ENCODE results near the gene STAT3.
"Not testable (repeated sequence)": the region's sequence is repeated elsewhere in the genome, so short reads cannot be mapped to it uniquely, and the experiment has no call there.

The STAT3 gene

GRCh38 chr17:42276359-42276608 is 112.0 kb downstream of the STAT3 start, which contains the start of gene STAT5B:
Gene STAT5B, minus strand, starts transcription at chr17:42276391. Its CDS starts 44,264 bp downstream, at chr17:42232127.
- peak; percentile 28 for DNase-seq (ENCODE audit: low read depth)

- peak; percentile 14 for DNase-seq (ENCODE audit: low read depth)
Observed at GRCh38 chr17:42275527-42276358, 112.5 kb downstream of the STAT3 start.

GRCh38 chr17:42274812-42275526 is 113.3 kb downstream of the STAT3 start:
- no peak for DNase-seq (ENCODE audit: low read depth)

GRCh38 chr17:42274253-42274542 is 114.0 kb downstream of the STAT3 start:
- no peak for DNase-seq (ENCODE audit: low read depth)

GRCh38 chr17:42273474-42274252 is 114.6 kb downstream of the STAT3 start:
- no peak for DNase-seq (ENCODE audit: low read depth)

GRCh38 chr17:42272162-42272907 is 115.9 kb downstream of the STAT3 start:
- no peak for DNase-seq (ENCODE audit: low read depth)

- no peak for DNase-seq (ENCODE audit: low read depth)
Observed at GRCh38 chr17:42271779-42272035, 116.5 kb downstream of the STAT3 start.

GRCh38 chr17:42271006-42271778 is 117.0 kb downstream of the STAT3 start:
- DNase-seq (ENCODE audit: low read depth), result no peak

- no peak for DNase-seq (ENCODE audit: low read depth)
Observed at GRCh38 chr17:42270596-42270995, 117.6 kb downstream of the STAT3 start.

GRCh38 chr17:42270170-42270535 is 118.1 kb downstream of the STAT3 start:
- no peak for DNase-seq (ENCODE audit: low read depth)

- no peak for DNase-seq (ENCODE audit: low read depth)
Observed at GRCh38 chr17:42268236-42268635, 120.0 kb downstream of the STAT3 start.

- no peak for DNase-seq (ENCODE audit: low read depth)
Observed at GRCh38 chr17:42266918-42267766, 121.1 kb downstream of the STAT3 start.

GRCh38 chr17:42266462-42266861 is 121.8 kb downstream of the STAT3 start:
- DNase-seq (ENCODE audit: low read depth), result no peak

GRCh38 chr17:42264366-42264765 is 123.9 kb downstream of the STAT3 start:
- DNase-seq (ENCODE audit: low read depth), result not testable (repeated sequence)
